AG10803 (cell line): ENCODE measurements around the gene SHCBP1L.
A peak's percentile ranks its signal among the peaks of the same experiment; 100 is the strongest.

ENCODE experiments used
- DNase-seq: peaks from one replicate; pipeline ENCODE4 v3.0.0; 2010; ENCODE audit warnings: low read depth
- H3K4me3 ChIP-seq: 2 replicates; pipeline ENCODE4 v1.5.1; 2011; ENCODE audit warnings: mild to moderate bottlenecking, low read length, control low read depth
- CTCF ChIP-seq: conservative IDR thresholded peaks from 2 replicates; pipeline ENCODE4 v1.5.1; 2011; ENCODE audit warnings: mild to moderate bottlenecking, low read length, control low read depth, inconsistent platforms

SHCBP1L gene

GRCh38 chr1:182861994-182862393 is 91.0 kb downstream of the SHCBP1L start:
- TF ChIP-seq CTCF: no peak
- no peak for DNase-seq
- H3K4me3 ChIP-seq: no peak overlapping the region

- no peak for DNase-seq
- no peak for TF ChIP-seq CTCF
- H3K4me3 ChIP-seq: no peak overlapping the region
Observed at GRCh38 chr1:182860658-182861057, 92.3 kb downstream of the SHCBP1L start.

- TF ChIP-seq CTCF: no peak
- H3K4me3 ChIP-seq: no peak overlapping the region
- no peak for DNase-seq
Observed at GRCh38 chr1:182857212-182857611, 95.8 kb downstream of the SHCBP1L start.

GRCh38 chr1:182855911-182856310 is 97.1 kb downstream of the SHCBP1L start:
- TF ChIP-seq CTCF: no peak

GRCh38 chr1:182851825-182852224 is 101.1 kb downstream of the SHCBP1L start:
- no peak overlapping the region for H3K4me3 ChIP-seq
- TF ChIP-seq CTCF: no peak
- DNase-seq: no peak

More at GRCh38 chr1:182855911-182856310, 97.1 kb downstream of the SHCBP1L start:
- peak; percentile 48 for DNase-seq
- H3K4me3 ChIP-seq: no peak overlapping the region

GRCh38 chr1:182850319-182850718 is 102.6 kb downstream of the SHCBP1L start:
- no peak overlapping the region for H3K4me3 ChIP-seq
- DNase-seq: no peak
- no peak for TF ChIP-seq CTCF
